ENCODE measurements around the gene OR52K2.
"Not testable (repeated sequence)": the region's sequence is repeated elsewhere in the genome, so short reads cannot be mapped to it uniquely, and the experiment has no call there.

OR52K2 gene

DNA sequence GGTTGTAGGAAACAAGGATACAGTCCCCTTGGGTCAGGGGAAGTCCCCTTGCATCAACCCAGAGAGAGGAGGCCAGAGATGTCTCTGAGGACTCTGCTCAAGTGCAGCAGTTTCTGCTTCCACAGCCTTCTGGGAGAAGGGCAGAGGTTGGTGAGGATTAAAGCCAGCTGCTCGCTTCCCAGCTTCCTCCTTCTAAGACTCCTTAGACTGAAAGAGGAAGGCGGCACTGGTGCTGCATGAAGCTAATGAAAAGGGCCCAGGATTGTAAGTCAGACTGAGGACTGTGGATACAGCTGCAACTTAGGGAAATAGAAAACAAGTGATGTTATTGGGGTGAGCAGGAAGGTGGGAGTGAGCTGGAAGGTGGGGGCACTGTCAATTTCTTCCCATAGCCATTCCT lies 33.4 kb downstream of the OR52K2 start, which contains the start of gene OR52K1:
TSS of gene OR52K1 (plus strand) at position 202 of the 400 bp plus-strand sequence. CDS start 6,255 bp downstream, outside the sequence.
- Histone ChIP-seq H3K36me3 (ENCODE audit: insufficient read depth, low read length) (no peaks in the 10 kb centered on the region), H3K4me3 (ENCODE audit: low read depth in 1 of 2, low read length in 2 of 2) (no peak within 1 kb of the TSS), H3K9ac (ENCODE audit: low read length) (no peak within 1 kb of the TSS), H3K27ac (ENCODE audit: low read depth, low read length) (no peak within 1 kb of the TSS), H3K4me1 (ENCODE audit: insufficient read depth, low read length) (no peaks in the 10 kb centered on the region), H3K27me3 (ENCODE audit: control insufficient read depth in 1 of 2, insufficient read depth in 2 of 2, low read length in 2 of 2) (no peaks in the 10 kb centered on the region), H3K9me3 (ENCODE audit: low read length) (no peaks in the 10 kb centered on the region)

DNA sequence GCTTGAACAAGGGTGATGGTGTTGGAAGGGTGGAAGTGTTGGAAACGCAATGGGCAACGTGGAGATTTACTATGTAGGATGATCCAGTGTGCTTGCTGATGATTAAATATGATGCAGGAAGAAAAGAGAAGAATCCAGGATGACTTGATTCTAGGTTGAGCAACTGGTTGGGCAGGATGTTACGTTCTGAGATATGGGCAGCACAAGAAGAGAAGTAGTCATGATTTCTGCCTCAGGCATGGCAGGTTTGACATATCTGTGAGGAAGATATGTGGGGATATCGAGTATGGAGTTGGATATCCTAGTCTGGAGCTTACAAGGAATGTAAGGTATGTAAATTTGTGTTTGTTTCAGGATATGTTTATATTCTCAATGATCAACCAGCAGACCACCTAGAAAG lies 35.2 kb downstream of the OR52K2 start:
- Histone ChIP-seq H3K27ac (ENCODE audit: low read depth, low read length) (no peak overlapping the region), H3K27me3 (ENCODE audit: control insufficient read depth in 1 of 2, insufficient read depth in 2 of 2, low read length in 2 of 2) (no peaks in the 10 kb centered on the region), H3K9me3 (ENCODE audit: low read length) (no peaks in the 10 kb centered on the region), H3K9ac (ENCODE audit: low read length) (no peak overlapping the region), H3K36me3 (ENCODE audit: insufficient read depth, low read length) (no peaks in the 10 kb centered on the region), H3K4me3 (ENCODE audit: low read depth in 1 of 2, low read length in 2 of 2) (no peak overlapping the region), H3K4me1 (ENCODE audit: insufficient read depth, low read length) (no peaks in the 10 kb centered on the region)

GRCh38 chr11:4491405-4491804 lies 42.3 kb downstream of the OR52K2 start:
- H3K9ac ChIP-seq (ENCODE audit: low read length); H3K4me1 ChIP-seq (ENCODE audit: insufficient read depth, low read length); H3K9me3 ChIP-seq (ENCODE audit: low read length); H3K27ac ChIP-seq (ENCODE audit: low read depth, low read length); H3K36me3 ChIP-seq (ENCODE audit: insufficient read depth, low read length); H3K27me3 ChIP-seq (ENCODE audit: control insufficient read depth in 1 of 2, insufficient read depth in 2 of 2, low read length in 2 of 2); H3K4me3 ChIP-seq (ENCODE audit: low read depth in 1 of 2, low read length in 2 of 2): not testable (repeated sequence)

DNA sequence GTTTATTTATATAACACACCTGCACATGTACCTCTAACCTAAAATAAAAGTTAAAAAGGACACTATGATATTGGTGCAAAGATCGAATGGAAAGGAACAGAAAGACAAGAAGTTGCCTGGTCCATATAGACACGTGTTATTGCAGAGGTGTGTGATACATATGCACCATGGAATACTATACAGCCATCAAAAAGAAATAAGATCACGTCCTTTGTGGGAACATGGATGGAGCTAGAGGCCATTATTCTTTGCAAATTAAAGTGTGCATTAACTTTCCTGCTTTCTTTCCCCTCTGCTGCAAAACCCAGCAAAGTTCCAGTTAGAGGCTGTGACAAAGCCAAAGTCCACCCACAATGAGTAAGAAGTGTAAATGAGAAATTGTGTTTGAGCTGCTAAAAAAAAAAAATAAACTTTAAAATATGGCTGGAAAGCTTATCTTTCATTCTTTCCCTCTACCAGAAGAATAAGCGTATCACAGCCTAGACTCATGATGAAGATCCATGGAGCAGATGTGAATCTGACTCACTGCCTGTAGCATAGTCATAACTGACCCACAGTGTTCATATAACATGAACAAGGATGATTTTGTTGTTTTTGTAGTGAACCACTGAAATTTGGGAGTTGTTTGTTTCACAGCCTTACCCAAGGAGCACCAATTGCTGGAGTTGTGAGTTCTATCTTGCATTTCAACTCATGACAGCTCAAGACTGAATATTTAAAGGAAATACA lies 42.9 kb downstream of the OR52K2 start:
- Histone ChIP-seq H3K27me3 (ENCODE audit: control insufficient read depth in 1 of 2, insufficient read depth in 2 of 2, low read length in 2 of 2) (no peaks in the 10 kb centered on the region), H3K9ac (ENCODE audit: low read length) (no peak overlapping the region), H3K36me3 (ENCODE audit: insufficient read depth, low read length) (no peaks in the 10 kb centered on the region), H3K4me1 (ENCODE audit: insufficient read depth, low read length) (no peaks in the 10 kb centered on the region), H3K27ac (ENCODE audit: low read depth, low read length) (no peak overlapping the region), H3K4me3 (ENCODE audit: low read depth in 1 of 2, low read length in 2 of 2) (no peak overlapping the region), H3K9me3 (ENCODE audit: low read length) (no peaks in the 10 kb centered on the region)

DNA sequence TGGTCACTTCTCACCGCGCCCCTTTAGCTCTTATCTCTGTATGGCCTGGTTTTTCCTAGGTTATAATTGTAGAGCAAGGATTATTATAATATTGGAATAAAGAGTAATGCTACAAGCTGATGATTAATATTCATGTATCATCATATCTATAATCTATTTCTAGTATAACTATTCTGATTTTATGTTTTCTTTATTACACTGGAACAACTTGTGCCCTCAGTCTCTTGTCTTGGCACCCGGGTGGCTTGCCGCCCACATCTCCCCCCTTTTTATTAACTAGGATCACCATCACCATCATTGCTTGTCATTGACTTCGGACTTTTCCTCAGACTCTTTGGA lies 44.4 kb downstream of the OR52K2 start:
- Histone ChIP-seq H3K4me1 (ENCODE audit: insufficient read depth, low read length) (no peaks in the 10 kb centered on the region), H3K27ac (ENCODE audit: low read depth, low read length) (no peak overlapping the region), H3K36me3 (ENCODE audit: insufficient read depth, low read length) (no peaks in the 10 kb centered on the region), H3K4me3 (ENCODE audit: low read depth in 1 of 2, low read length in 2 of 2) (no peak overlapping the region), H3K9me3 (ENCODE audit: low read length) (no peaks in the 10 kb centered on the region), H3K9ac (ENCODE audit: low read length) (no peak overlapping the region), H3K27me3 (ENCODE audit: control insufficient read depth in 1 of 2, insufficient read depth in 2 of 2, low read length in 2 of 2) (no peaks in the 10 kb centered on the region)

- no peaks in the 10 kb centered on the region for H3K9me3 ChIP-seq (ENCODE audit: low read length)
- H3K4me1 ChIP-seq (ENCODE audit: insufficient read depth, low read length), result no peaks in the 10 kb centered on the region
- H3K27me3 ChIP-seq (ENCODE audit: control insufficient read depth in 1 of 2, insufficient read depth in 2 of 2, low read length in 2 of 2), result no peaks in the 10 kb centered on the region
- H3K36me3 ChIP-seq (ENCODE audit: insufficient read depth, low read length), result no peaks in the 10 kb centered on the region
- H3K27ac ChIP-seq (ENCODE audit: low read depth, low read length), result no peak overlapping the region
- H3K9ac ChIP-seq (ENCODE audit: low read length), result no peak overlapping the region
- no peak overlapping the region for H3K4me3 ChIP-seq (ENCODE audit: low read depth in 1 of 2, low read length in 2 of 2)
Measured at GRCh38 chr11:4495487-4495886, 46.4 kb downstream of the OR52K2 start.

DNA sequence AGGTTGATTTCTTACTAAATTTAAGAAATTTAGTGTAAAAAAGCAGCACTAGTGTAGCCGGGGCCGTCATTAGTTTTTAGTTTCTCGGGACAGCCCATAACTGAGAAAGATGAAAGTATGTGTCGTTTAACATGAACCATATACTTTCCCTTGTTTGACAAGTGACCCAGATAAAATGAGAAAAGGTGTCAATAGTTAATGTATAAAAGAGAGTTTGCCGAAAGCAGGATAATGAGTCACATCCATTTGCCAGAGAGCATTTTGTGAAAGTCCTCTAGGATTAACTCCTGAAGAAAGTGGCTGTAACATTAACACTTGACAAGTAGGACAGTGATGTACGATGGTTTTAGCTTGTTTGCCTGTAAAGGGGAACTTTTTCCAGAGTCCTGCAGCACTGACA lies 46.9 kb downstream of the OR52K2 start:
- Histone ChIP-seq H3K27me3 (ENCODE audit: control insufficient read depth in 1 of 2, insufficient read depth in 2 of 2, low read length in 2 of 2) (no peaks in the 10 kb centered on the region), H3K27ac (ENCODE audit: low read depth, low read length) (no peak overlapping the region)

DNA sequence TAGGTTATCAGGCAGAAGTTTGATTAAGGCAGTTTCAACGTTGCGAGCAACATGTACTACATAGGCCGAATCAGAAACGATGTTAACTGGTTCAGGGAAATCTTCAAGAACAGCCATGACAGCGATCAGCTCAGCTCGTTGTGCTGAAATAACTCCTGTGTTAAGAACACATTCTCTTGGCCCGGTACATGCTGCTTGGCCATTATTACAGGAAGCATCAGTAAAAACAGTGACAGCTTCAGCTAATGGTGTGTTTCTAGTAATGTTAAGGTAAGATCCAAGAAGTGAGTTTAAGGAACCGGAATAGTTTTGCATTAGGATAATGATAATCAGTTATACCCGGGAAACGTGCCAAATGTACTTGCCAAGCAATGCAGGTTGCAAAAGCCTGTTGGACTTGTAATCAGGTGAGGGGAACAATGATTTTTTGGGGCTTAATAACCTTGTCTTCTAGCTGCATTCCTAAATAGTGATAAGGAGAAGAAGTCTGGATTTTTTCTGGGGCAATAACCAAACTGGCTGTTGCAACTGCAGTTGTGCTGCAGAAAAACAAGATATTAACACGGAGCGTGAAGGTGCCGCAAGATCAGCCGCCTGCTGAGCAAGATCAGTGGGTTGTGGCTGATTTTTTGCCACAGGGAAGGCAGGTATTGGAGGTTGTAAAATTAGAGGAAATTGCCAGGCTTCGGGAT lies 47.6 kb downstream of the OR52K2 start:
- Histone ChIP-seq H3K9me3 (ENCODE audit: low read length) (no peaks in the 10 kb centered on the region), H3K9ac (ENCODE audit: low read length) (no peak overlapping the region), H3K36me3 (ENCODE audit: insufficient read depth, low read length) (no peaks in the 10 kb centered on the region), H3K4me3 (ENCODE audit: low read depth in 1 of 2, low read length in 2 of 2) (no peak overlapping the region), H3K27ac (ENCODE audit: low read depth, low read length) (no peak overlapping the region), H3K4me1 (ENCODE audit: insufficient read depth, low read length) (no peaks in the 10 kb centered on the region), H3K27me3 (ENCODE audit: control insufficient read depth in 1 of 2, insufficient read depth in 2 of 2, low read length in 2 of 2) (no peaks in the 10 kb centered on the region)

More for the DNA sequence above, 46.9 kb downstream of the OR52K2 start:
- no peaks in the 10 kb centered on the region for H3K9me3 ChIP-seq (ENCODE audit: low read length)
- no peak overlapping the region for H3K9ac ChIP-seq (ENCODE audit: low read length)
- H3K4me1 ChIP-seq (ENCODE audit: insufficient read depth, low read length), result no peaks in the 10 kb centered on the region
- H3K4me3 ChIP-seq (ENCODE audit: low read depth in 1 of 2, low read length in 2 of 2), result no peak overlapping the region
- no peaks in the 10 kb centered on the region for H3K36me3 ChIP-seq (ENCODE audit: insufficient read depth, low read length)
